Urinary bladder (tissue), 4 donors: ENCODE results near the gene NRXN2. TPM values are rescaled to one million over a fixed set of nuclear protein-coding genes. Genes with fewer than 3 reads are reported as not detected.

Source experiments
- DNase-seq: peaks from one replicate; pipeline ENCODE4 v3.0.0-alpha.2; 2015; ENCODE audit errors: extremely low spot score
- H3K27ac ChIP-seq: one replicate; pipeline ENCODE4 v1.5.1; 2013; ENCODE audit warnings: low read depth, mild to moderate bottlenecking, moderate library complexity
- H3K36me3 ChIP-seq: one replicate; pipeline ENCODE4 v1.6.1; 2013; ENCODE audit warnings: mild to moderate bottlenecking, moderate library complexity; ENCODE audit not compliant: insufficient read depth
- H3K4me1 ChIP-seq: one replicate; pipeline ENCODE4 v1.6.1; 2013; ENCODE audit warnings: mild to moderate bottlenecking, moderate library complexity; ENCODE audit not compliant: insufficient read depth
- H3K4me3 ChIP-seq: one replicate; pipeline ENCODE4 v1.5.1; 2013; ENCODE audit warnings: low read depth, low read length
- WGBS: extraction: QIAGEN DNeasy Blood & Tissue Kit; methylation state at CpG from one replicate; pipeline ENCODE4 v1.1.7; 2013; 5-methylcytosine and 5-hydroxymethylcytosine counted together
- polyA plus RNA-seq: library from polyadenylated mRNA; stranded (reverse); fragments of 200-250 nt; gene quantifications from one replicate; pipeline ENCODE4 v1.2.3, GENCODE V29; 2013
- total RNA-seq: library from RNA; depleted of rRNA; stranded (reverse); fragments of >200 nt; gene quantifications from one replicate; pipeline ENCODE4 v1.2.3, GENCODE V29; 2014
- donor health status: healthy with polysubstance abuse.
- donor health status: healthy.

NRXN2 gene
- total and polyA plus RNA-seq, 2 donors = 11.5 to 30.5 TPM

DNA sequence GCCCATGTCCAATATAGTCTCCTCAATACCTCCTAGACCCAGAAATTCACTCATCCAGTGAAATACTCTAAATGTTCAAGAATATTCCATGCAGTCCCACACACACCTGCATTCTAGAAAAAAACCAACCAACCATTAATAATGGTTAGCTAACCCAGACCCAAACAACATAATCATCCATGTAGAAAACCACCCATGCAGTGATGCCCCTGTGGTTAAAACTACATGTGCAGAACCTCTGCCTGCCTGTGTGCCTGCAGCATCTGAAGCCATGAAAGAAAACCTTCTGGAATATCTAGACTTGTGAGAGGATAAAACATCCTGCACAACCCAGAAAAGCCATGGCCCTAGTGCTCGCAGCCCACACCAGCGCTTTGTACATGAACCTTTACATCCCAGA is 84.2 kb downstream of the NRXN2 start:
- 94% methylated on average over 2 of the region's 2 CpGs for WGBS
- Histone ChIP-seq H3K36me3 (no peaks in the 10 kb centered on the region), H3K27ac (no peak overlapping the region), H3K4me1 (no peaks in the 10 kb centered on the region), H3K4me3 (no peak overlapping the region)
- DNase-seq = no peak

DNA sequence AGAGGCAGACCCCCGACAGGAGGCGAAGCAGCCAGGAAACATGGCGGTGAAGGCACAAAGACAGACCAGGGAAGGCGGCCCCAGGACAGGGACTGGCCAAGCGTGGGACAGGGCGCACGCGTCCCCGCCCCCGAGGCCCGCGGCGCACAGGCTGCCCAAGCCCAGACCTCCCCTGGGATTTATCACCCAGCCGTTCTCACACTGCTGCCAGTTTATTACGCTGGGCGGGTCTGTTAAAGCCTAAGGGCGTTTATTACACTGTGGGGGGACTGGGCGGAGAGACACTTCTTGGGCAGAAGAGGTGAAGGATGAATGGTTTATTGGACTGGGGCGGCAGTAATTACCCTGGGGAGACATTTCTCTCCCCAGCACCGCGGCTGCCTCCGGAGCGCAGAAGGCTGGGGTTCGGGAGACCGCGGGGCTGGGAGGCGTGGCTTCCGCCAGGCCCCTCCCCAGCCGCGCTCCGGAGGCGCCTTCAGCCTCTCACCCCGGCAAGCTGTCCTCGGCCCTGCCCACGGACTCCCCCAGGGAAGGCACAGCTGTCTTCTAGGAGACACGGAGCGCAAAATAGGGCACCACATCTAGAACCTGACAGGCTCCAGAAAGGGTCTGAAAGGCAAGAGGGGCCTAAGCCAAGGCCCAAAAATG is 84.9 kb downstream of the NRXN2 start:
- peak overlapping the region; percentile 12 for H3K4me3 ChIP-seq
- no peak for DNase-seq
- 13% methylated on average over 37 of the region's 37 CpGs for WGBS

DNA sequence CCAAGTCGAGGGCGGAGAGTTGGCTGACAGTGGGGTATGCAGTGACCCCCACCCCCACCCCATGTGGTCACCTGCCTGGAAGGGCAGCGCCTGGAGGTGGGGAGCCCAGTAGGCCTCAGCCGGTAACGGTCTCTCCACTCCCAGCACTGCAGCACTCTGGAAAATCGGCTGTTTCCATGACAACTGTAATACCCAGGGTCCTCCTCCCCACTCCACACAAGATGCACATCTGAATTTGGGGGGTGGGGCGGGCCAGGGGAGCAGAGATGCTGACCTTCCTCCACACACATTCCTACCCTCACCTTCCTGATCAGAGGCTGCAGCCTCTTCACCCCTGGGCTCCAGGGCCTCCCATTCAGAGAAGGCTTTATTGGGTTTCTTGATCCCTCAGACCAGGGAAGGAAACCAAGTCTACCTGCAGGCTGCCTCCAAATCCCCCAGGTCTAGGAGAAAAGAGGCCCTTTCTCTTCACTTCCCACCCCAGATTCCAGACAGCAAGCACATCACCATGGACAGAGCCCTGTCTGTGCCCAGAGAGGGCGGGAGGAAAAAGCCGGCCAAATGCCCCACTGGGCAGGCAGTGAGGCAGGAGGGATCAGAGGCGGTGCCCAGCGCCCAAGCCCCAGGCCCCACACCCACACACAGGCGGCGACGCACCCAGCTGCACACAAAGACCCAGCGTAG is 85.5 kb downstream of the NRXN2 start:
- H3K36me3 ChIP-seq = no peaks in the 10 kb centered on the region
- H3K27ac ChIP-seq = no peak overlapping the region
- WGBS = 54% methylated on average over 15 of the region's 15 CpGs
- H3K4me1 ChIP-seq = no peaks in the 10 kb centered on the region
- no peak overlapping the region for H3K4me3 ChIP-seq
- DNase-seq = no peak

More for the DNA sequence above, 84.9 kb downstream of the NRXN2 start:
- Histone ChIP-seq H3K36me3 (no peaks in the 10 kb centered on the region), H3K27ac (no peak overlapping the region), H3K4me1 (no peaks in the 10 kb centered on the region)

DNA sequence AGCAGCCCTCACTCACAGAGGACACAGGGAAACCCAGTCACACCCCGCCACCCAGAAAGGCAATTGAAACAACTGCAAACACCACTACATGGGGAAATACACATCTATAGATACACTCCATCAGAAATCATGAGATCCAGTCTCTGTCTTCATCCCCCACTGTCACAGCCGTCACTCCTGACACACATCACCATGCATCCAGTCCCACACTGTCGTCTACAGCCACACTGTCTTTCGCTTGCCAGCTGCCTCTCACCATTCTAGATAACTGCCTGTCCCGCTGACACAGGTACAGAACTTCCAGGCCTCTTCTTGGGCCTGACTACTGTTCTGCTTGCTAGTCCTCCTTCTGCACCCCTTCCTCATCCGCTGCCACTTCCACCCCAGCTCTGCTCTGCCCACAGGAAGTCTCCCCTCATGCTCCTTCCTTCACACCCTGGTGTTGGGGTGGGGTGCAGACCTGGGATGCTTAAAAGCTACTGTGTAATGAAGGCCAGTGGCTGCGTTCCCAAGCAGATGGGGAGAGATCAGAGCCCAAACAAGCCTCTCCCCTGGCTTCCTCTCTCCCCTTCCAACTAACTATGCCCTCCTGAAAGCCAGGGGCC is 89.3 kb downstream of the NRXN2 start:
- DNase-seq = no peak
- no peaks in the 10 kb centered on the region for H3K36me3 ChIP-seq
- H3K4me1 ChIP-seq = no peaks in the 10 kb centered on the region
- no peak overlapping the region for H3K4me3 ChIP-seq
- 89% methylated on average over 7 of the region's 7 CpGs for WGBS
- no peak overlapping the region for H3K27ac ChIP-seq

DNA sequence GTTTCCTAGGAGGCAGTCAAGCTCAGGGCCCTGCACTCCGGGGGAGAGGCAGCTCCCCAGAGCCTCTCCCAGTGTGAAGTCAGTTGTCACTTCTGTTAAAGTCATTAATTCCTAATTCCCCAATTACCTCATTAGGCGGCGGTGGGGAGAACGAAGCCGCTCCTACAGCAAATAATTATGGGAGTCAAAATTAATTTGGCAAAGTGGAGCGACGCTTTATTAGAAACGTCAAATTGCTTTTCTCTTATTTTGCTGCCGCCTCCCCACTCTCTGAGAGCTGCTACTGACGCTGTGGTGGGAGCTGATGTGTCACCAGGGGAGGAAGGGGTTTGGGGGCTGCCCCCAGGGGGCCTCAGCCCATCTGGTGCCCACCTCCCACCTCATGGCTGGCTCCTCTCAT is 90.3 kb downstream of the NRXN2 start:
- Histone ChIP-seq H3K4me3 (no peak overlapping the region), H3K36me3 (no peaks in the 10 kb centered on the region), H3K4me1 (no peaks in the 10 kb centered on the region), H3K27ac (no peak overlapping the region)
- WGBS = 88% methylated on average over 10 of the region's 10 CpGs
- no peak for DNase-seq

DNA sequence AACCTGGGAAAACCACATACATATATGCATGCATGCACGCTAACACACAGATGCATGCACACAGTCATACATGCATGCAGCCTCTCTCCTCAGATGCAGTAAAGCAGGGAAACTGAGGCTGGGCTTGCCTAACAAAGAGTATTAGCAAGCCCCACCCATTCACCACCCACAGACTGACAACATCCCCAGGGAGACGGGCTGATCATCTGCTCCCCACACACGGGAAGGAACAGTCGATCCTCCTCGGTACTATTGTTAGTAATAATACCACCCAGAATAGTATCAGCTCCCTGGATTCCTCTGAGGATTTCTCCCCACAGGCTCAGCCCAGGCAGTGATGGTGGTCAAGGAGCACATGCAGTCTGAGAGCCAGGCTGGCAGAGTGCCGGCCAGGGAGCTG is 90.8 kb downstream of the NRXN2 start:
- 80% methylated on average over 6 of the region's 6 CpGs for WGBS
- H3K4me1 ChIP-seq = no peaks in the 10 kb centered on the region
- no peak for DNase-seq
- H3K36me3 ChIP-seq = no peaks in the 10 kb centered on the region
- H3K4me3 ChIP-seq = no peak overlapping the region
- H3K27ac ChIP-seq = no peak overlapping the region

DNA sequence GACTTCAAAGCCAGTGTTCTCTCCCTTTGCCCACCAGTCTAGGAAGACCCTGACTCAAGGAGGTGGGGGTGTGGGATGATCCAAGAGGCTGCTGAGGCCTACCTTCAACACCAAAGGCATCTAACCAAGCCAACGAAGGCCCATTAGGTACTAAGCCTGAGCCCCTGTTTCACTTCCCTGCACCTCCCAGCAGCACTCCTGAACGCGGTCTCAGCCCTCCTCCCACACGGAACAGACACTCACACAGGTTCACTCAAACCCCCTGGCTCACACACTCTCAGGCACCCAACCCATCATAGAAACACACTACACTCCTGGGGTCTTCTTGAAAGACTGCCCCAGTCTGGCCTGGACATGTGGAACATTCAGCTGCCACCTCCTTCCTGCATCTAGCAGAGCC is 91.3 kb downstream of the NRXN2 start:
- no peaks in the 10 kb centered on the region for H3K36me3 ChIP-seq
- no peak overlapping the region for H3K4me3 ChIP-seq
- no peak overlapping the region for H3K27ac ChIP-seq
- 89% methylated on average over 4 of the region's 4 CpGs for WGBS
- DNase-seq = no peak
- H3K4me1 ChIP-seq = no peaks in the 10 kb centered on the region

DNA sequence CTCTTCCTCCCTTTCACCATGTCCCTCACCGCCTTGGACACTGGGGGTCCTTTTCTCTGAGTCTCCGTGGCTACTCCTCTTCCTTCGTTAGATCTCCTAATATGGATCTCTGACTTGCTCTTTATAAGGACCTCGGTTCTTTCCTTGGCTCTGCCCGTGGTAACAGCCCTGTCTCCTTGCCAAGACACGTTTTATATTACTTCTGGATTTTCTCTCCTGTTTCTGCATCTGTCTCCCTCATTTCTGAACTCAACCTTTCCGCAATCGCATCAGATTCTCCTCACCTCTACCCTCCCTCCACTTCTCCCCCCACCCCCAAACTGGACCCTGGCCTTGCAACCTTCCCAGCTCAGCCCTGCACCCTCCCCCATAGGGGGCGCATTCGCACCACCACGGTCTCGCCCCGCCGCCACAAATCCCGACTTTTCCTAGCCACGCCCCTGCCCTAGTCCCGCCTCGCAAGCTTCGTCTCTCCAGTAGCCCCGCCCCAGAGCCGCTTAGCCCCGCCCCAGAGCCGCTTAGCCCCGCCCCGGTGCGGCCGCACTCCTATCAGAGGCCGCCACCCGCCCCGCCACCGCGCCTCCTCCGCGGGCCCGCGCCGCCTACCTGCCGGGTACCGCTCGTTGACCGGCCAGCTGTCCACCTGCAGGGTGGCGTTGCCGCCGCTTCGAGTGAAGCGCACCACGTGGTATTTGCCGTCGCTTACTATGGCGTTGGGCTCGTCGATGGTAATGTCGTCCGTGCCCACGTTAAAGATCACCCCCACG is 93.0 kb downstream of the NRXN2 start:
- H3K27ac ChIP-seq = no peak overlapping the region
- H3K36me3 ChIP-seq = no peaks in the 10 kb centered on the region
- DNase-seq = no peak
- H3K4me3 ChIP-seq = no peak overlapping the region
- no peaks in the 10 kb centered on the region for H3K4me1 ChIP-seq
- WGBS = 39% methylated on average over 56 of the region's 56 CpGs

DNA sequence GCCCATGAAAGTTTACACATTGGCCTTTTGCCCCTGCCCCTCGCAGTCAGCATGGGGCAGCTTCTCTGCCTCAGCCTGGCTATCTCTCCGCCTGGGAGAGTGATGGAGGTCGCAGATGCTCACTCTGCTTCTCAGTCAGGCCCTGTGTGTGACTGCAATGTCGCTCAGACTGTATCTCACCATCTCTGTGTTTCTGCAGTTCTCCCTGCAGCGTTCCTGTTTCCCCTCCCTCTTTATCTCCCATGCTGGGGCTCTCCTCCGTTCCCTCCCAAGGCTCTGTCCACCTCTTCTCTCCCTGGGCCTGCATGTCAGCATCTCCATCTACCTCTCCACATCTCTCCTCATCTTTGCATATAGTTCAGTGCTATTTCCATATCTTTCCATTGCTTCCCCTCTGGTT is 93.9 kb downstream of the NRXN2 start:
- DNase-seq = no peak
- Histone ChIP-seq H3K36me3 (no peaks in the 10 kb centered on the region), H3K4me3 (no peak overlapping the region), H3K27ac (no peak overlapping the region), H3K4me1 (no peaks in the 10 kb centered on the region)
- WGBS = 69% methylated on average over 6 of the region's 6 CpGs

DNA sequence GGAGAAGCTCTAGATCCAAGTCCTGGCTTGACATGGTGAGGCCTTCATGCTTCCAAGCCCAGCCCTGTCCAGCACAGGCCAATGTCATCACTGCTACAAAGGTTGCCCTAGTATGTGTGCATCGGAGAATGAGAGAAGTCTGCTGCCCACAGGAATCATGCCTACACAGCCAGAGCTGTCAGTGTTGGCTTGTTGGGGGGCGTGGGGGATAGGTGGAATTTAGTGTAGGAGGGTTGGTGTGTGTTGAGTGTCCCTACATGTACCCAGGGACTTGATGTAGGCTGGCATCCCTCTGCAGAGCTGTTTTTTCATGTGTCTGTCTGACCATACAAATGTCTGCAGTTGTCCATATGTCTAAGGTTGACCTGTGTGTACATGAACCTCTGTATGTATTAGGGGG is 94.4 kb downstream of the NRXN2 start:
- Histone ChIP-seq H3K36me3 (no peaks in the 10 kb centered on the region), H3K27ac (no peak overlapping the region), H3K4me3 (no peak overlapping the region), H3K4me1 (no peaks in the 10 kb centered on the region)
- DNase-seq = no peak
- 93% methylated on average over 2 of the region's 2 CpGs for WGBS

DNA sequence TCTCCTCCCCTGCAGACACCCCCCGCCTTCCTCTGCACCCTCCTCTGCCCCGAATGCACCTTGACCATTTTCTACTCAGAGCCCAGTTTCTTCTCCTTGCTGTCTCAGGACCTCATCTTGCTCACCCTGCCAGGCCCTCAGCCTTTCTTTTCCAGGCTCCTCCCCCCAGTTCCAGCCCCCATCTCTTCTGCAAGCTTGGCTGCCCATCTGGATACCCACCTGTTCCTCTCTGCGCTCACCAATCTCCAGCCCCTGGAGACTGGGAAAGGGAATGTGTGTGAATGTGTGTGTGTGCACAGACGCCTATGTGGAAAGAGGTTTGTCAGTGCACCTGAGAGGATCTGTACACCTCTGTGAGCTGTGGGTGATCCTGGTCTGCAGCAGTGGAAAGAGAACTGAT is 95.6 kb downstream of the NRXN2 start:
- Histone ChIP-seq H3K4me3 (no peak overlapping the region), H3K4me1 (no peaks in the 10 kb centered on the region), H3K36me3 (no peaks in the 10 kb centered on the region), H3K27ac (no peak overlapping the region)
- no peak for DNase-seq
- WGBS = 96% methylated on average over 4 of the region's 4 CpGs

DNA sequence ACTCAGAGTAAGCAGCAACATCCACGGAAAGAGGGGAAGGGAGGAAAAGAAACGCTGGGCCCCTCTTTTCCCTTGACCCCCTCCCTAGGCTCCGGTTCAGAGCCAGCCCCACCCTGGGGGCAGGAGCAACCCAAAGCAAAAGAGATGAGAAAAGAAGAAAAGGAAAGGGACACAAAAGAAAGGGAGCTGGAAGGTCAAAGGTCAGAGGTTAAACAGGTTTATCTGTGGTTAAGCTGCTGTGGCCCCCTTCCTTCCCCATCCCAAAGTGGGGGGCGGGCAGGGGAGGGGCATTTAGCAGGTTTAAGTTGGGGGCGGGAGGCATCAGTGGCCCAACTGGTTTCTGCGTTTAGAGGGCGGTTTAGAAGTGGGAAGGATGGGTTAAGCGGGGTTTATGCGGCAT is 96.4 kb downstream of the NRXN2 start:
- H3K4me1 ChIP-seq = no peaks in the 10 kb centered on the region
- H3K36me3 ChIP-seq = no peaks in the 10 kb centered on the region
- H3K4me3 ChIP-seq = no peak overlapping the region
- no peak overlapping the region for H3K27ac ChIP-seq
- WGBS = 79% methylated on average over 9 of the region's 9 CpGs
- no peak for DNase-seq

DNA sequence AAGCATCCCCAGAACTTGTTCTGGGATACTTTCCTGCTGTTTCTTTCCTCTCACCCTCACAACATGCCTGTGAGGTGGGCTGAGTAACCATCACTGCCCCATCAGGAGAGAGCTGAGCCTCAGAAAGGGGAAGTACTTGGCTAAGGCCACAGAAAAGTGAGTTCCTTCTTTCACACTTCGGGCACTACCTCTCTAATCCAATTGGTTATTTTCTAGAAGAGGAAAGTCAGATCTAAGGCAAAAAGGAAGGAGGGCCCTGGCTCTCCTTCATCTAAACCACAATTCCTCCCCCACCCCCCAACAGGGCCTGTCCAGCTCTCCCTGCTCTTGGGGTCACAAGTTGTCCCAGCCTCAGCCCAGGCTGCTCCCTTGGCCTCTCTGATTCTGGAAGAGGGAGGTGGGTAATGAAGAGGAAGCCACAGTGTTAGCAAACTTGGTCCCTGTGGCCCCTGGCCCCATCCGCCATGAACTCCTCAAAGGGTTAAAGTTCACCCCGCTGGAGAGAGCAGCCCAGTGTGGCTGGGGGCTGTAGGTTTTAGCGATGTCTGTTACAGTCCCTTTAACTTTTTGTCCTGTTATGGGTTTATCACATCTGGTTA is 98.0 kb downstream of the NRXN2 start:
- Histone ChIP-seq H3K27ac (no peak overlapping the region), H3K36me3 (no peaks in the 10 kb centered on the region), H3K4me1 (no peaks in the 10 kb centered on the region), H3K4me3 (no peak overlapping the region)
- 75% methylated on average over 4 of the region's 4 CpGs for WGBS
- no peak for DNase-seq
